ENCODE results near the gene OSBPL2. TPM values are rescaled to one million over a fixed set of nuclear protein-coding genes. Genes with fewer than 3 reads are reported as not detected.

OSBPL2 gene
- total and polyA plus RNA-seq, 4 donors: 9.9 to 19.7 (median 12.3) TPM

GRCh38 chr20:62245911-62246280 is 7.6 kb downstream of the OSBPL2 start (continued):
- no peak for TF ChIP-seq CTCF (IDR thresholded peaks at IDR 0.05; ENCODE audit: low read depth, low read length, missing input control)
- no peak for TF ChIP-seq SP1 (IDR thresholded peaks at IDR 0.05)
- no peak for TF ChIP-seq ZBTB33 (IDR thresholded peaks at IDR 0.05)
- no peak for TF ChIP-seq JUND (IDR thresholded peaks at IDR 0.05)
- no peak for TF ChIP-seq YY1 (IDR thresholded peaks at IDR 0.05)
- no peak for TF ChIP-seq HNF4A (conservative IDR thresholded peaks at IDR 0.05)

- Histone ChIP-seq H3K4me3 (ENCODE audit: low read depth in 1 of 3, low read length in 3 of 3) (no peak overlapping the region), H3K9me3 (ENCODE audit: control insufficient read depth in 4 of 4, low read length in 3 of 4) (no peaks in the 10 kb centered on the region), H3K27ac (ENCODE audit: low read depth in 1 of 2, low read length in 2 of 2) (no peak overlapping the region), H3K4me1 (ENCODE audit: control insufficient read depth in 4 of 4, insufficient read depth in 4 of 4, low read length in 3 of 4) (peaks cover 10 to 34% (median 21%) of the 10 kb centered on the region in 4 donors), H3K9ac (ENCODE audit: low read depth in 1 of 2, low read length in 2 of 2) (no peak overlapping the region), H3K27me3 (ENCODE audit: control insufficient read depth in 4 of 4, insufficient read depth in 4 of 4, low read length in 3 of 4) (no peaks in the 10 kb centered on the region), H3K36me3 (ENCODE audit: control insufficient read depth in 4 of 4, insufficient read depth in 3 of 4, low read depth in 1 of 4, low read length in 3 of 4) (peaks cover 0 to 6% (median under 1%) of the 10 kb centered on the region in 4 donors)
- TF ChIP-seq FOXA2 (IDR thresholded peaks at IDR 0.05): no peak
- TF ChIP-seq HNF4A (conservative IDR thresholded peaks at IDR 0.05): no peak
- no peak for TF ChIP-seq YY1 (IDR thresholded peaks at IDR 0.05)
- TF ChIP-seq RAD21 (IDR thresholded peaks at IDR 0.05): no peak
- no peak for TF ChIP-seq ATF3 (IDR thresholded peaks at IDR 0.05)
- TF ChIP-seq EGR1 (IDR thresholded peaks at IDR 0.05; ENCODE audit: low read depth in 2 of 2): no peak
- no peak for TF ChIP-seq MAX (IDR thresholded peaks at IDR 0.05)
- TF ChIP-seq RXRA (IDR thresholded peaks at IDR 0.05): no peak
- TF ChIP-seq HNF4G (IDR thresholded peaks at IDR 0.05): no peak
- no peak for TF ChIP-seq REST (IDR thresholded peaks at IDR 0.05)
- TF ChIP-seq FOXA1 (IDR thresholded peaks at IDR 0.05): no peak
- TF ChIP-seq ZBTB33 (IDR thresholded peaks at IDR 0.05): no peak
- no peak for TF ChIP-seq GABPA (IDR thresholded peaks at IDR 0.05 in 1 of 2, conservative IDR thresholded peaks at IDR 0.05 in 1 of 2)
- no peak for TF ChIP-seq TAF1 (conservative IDR thresholded peaks at IDR 0.05)
- TF ChIP-seq JUND (IDR thresholded peaks at IDR 0.05): no peak
- no peak for TF ChIP-seq SP1 (IDR thresholded peaks at IDR 0.05)
- no peak for TF ChIP-seq NR2F2 (IDR thresholded peaks at IDR 0.05)
- no peak for TF ChIP-seq CTCF (IDR thresholded peaks at IDR 0.05; ENCODE audit: low read depth, low read length, missing input control)
- 84% methylated on average over 8 of the region's 8 CpGs for WGBS
- DNase-seq (ENCODE audit: low spot score): no peak
Measured at GRCh38 chr20:62246431-62246830, 8.1 kb downstream of the OSBPL2 start.

All from liver (tissue), 9 donors.